Superior temporal gyrus (tissue), 1 donor: ENCODE results near the gene PPP4R2.
"Not testable (repeated sequence)": the region's sequence is repeated elsewhere in the genome, so short reads cannot be mapped to it uniquely, and the experiment has no call there.

Source experiments
- DNase-seq: peaks from one replicate; pipeline ENCODE4 v3.0.0-alpha.2; 2016; ENCODE audit errors: extremely low spot score

The PPP4R2 gene

DNA sequence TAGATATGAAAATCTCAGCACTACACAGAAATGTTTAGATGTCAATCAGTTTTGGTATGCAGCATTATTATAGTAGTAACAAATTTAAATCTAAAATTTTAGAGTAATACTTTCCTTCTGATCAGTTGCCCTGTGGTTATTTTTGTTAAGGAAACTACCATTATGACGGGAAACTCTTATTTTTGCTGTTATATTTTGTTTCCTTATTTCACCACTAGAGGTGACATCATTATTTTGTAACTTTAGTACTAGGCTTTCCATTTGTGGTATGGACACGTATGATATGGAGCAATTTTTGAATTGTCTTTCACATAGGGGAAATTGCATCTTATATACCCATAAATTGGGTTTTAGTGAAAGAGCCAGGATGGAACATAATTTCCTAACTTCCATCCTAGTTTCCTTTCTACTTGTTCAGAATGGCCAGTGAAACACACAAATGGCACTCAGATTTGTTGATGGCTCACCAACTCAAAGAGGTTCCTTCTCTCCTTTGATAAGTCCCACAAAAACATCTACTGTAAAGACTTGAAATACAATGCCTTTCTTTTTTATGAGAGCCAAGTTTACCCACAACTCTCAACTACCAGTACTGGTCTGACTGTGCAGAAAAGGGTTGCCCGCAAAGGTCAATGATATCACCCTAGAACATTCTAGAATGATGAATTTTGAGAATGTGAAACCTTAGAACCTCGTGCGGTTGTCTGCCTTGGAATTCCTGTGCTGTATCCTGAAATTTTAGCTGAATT is 19.4 kb upstream of the PPP4R2 start:
- DNase-seq = no peak

DNA sequence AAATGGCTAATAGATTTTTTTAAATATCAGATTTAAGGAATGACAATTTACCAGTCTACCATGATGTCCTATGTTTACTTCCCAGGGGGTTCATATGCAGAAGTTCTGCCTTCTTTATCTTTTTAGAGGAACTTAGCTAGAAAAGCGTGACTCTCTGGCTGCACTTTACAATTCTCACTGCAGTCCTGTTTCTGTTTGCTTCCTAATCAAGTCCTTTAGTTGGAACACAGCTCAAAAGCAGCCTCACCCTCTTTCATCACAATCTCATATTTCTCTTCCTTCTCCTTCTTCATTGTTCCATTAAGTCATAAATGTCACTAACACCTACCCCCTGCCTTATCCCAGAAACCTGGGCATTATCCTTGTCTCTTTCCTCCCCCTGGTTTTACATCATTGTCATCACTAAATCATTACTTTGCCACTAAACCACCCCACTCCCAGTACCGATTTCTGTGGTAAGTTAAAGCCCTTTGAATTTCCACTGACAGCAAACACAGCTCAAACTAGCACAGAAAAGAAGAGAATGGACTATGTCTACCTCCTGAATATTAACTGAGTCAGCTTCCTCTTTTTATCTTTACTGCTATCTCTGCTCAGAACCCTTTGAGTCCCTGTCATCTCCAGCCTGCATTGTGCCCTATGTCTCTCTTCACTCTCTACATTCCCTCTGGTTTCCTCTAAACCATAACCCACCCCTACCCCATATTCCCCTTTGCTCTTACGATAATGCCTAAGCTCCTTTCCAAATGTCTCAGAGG is 13.8 kb upstream of the PPP4R2 start:
- no peak for DNase-seq

DNA sequence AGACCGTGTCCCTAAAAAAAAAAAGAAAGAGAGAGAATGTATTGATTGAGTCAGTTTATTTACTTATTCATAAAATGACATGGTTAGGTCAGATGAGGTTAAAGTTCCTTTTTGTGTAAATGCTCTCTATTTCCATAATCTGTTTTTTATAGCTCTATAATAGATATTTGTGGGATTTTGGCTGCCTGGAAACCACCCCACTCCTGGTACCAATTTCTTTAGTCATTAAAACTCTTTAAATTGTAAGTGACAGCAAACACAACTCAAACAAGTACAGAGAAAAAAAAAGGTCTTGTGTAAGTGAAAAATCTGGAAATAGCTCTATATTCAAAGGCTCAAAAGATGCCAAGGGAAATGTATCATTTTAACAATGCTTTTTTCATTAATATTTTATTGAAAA is 11.0 kb upstream of the PPP4R2 start:
- no peak for DNase-seq

DNA sequence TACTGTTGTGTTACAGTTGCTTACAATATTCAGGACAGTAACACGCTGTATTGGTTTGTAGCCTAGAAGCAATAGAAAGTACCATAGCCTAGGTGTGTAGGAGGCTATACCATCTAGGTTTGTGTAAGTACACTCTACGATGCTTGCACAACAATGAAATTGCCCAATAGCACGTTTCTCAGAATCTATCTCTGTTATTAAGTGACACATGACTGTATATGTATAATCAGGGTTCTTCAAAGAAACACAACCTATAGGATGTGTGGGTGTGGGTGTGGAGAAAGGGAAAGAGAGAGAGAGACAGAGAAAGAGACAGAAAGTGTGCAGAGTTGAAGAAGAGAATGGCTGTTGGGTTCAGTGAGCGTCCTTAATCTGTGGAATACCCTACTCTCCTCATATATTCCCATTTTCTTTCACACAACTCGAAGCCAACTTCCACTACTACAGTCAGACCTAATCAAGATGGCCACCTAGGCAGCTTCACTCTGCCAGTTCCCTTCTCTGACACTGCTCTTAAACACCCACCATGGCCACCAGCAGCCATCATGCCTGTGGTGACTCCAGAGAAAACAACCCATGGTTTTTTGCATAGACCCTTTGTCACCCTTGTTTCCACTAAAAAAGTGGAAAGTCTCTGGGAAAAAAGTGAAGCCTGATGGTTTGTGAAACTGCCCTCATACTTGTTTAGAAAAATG is 5.8 kb upstream of the PPP4R2 start:
- DNase-seq = no peak

DNA sequence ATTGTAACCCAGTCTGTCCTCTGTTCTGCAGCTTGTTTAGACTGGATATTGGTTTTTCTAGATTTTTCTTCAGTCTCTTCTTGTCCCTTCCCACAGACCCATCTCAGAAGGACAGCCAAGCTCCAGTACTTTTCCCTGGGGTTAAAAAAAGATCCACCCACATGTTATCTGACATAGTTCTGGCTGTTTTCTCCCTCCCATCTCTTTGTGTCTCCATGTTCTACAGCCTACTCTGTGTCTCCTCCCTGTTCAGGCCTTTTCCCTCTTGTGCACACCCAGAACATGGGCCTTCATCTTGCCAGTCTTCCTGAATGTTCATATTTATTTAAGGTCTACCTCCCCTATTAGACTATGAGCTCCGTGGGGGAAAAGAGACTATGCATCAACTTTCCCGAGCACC is 5.1 kb upstream of the PPP4R2 start:
- peak; percentile 54 for DNase-seq

DNA sequence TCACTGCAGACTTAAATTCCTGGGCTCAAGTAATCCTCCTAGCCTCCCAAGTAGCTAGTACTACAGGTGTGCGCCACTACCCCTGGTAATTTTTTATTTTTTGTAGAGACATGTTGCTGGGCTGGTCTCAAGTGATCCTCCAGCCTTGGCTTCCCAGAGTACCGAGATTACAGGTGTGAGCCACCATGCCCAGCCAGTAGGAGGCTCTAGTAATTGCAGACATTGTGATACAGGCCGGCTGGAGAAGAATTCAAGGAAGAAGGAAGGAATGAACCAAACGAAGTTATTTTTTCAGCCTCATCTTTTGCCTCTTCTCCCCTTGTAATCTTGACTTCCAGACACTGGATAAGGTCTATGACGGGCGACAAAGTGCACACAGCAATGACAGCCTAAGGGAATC is 3.2 kb upstream of the PPP4R2 start:
- DNase-seq = no peak

DNA sequence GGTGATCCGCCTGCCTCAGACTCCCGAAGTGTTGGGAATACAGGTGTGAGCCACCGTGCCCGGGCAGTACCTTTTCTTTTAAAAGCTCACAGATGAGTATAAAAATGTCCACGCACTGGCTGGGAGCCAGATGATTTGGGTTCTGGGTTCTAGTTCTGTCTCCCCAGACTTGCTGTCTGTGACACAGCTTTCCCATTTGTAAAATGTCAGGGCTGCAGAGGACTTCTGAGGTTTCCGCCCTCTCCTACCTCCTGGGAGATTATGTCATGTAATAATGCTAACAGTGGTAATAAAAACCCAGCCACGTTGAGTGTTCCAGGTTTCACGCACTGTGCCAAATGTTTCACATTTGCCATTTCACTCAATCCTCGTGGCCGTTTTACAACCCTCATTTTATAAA is 1.3 kb upstream of the PPP4R2 start:
- DNase-seq = no peak

DNA sequence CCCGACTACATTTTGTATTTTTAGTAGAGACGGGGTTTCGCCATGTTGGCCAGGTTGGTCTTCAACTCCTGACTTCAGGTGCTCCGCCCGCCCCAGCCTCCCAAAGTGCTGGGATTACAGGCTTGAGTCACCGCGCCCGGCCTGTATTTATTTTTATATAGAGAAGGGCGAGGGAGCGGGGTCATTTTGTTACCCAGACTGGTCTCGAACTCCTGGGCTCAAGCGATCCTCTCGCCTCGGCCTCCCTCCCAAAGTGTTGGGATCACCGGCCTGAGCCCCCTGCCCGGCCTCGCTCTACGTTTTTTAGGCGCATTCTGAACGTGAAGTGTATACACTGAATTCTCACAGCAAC is 514 bp upstream of the PPP4R2 start:
- DNase-seq = no peak

DNA sequence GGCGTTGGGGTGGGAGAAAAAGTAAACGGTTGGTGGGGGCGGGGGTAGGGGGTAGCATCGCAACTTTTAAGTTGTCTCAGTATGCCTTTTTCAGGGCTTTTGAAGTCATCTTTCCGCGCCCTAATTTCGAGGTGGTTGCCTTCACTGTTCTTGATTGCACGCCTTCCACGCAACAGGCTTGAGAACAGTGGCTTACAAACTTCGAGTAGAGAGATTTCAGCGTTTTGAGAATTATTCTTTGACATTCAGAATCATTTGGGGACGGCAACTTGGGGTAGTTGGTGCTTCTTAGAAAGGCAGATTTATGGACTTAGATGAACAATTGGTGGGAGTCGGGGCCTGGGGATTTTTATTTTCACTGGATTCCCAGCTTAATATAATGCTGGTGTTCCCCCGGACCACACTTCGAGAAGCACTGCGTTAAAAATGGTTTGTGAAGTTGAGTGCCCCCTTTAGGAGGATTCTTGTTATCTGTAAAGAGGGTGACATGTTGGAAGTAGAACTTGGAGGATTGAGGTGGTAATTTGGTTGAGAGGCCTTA is 880 bp downstream of the PPP4R2 start:
- DNase-seq = peak; percentile 82

DNA sequence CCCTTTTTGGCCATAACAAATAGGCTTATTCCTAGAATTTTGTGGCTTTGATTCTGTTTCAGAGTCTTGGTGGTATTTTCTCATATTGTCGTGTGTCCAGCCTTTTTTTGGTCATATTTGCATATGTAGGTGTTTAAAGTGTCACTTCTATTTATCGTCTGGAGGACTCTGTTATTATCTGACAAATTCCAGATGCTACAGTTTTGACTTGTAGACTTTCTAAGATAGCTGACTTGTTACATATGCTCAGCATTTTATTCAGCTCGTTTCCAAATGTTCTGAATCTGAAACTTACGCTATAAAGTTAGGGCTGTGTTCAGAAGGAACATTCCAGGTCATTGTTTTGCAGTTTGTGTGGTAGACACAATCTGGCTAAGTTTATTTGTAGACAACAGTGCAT is 1.9 kb downstream of the PPP4R2 start:
- no peak for DNase-seq

DNA sequence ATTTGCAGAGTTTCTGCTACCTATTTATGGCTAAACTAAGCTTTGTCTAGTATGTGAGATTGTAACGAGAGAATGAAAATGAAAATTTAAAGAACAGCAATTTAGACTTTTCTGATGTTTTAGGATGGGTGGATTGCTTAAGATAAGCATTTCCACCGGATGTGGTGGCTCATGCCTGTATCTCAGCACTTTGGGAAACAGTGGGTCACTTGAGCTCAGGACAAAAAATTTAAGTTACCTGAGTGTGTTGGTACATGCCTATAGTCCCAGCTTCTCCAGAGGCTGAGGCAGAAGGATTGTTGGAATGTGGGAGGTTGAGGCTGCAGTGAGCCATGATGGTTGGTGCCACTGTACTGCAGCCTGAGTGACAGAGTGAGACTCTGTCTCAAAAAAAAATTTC is 3.3 kb downstream of the PPP4R2 start:
- no peak for DNase-seq

DNA sequence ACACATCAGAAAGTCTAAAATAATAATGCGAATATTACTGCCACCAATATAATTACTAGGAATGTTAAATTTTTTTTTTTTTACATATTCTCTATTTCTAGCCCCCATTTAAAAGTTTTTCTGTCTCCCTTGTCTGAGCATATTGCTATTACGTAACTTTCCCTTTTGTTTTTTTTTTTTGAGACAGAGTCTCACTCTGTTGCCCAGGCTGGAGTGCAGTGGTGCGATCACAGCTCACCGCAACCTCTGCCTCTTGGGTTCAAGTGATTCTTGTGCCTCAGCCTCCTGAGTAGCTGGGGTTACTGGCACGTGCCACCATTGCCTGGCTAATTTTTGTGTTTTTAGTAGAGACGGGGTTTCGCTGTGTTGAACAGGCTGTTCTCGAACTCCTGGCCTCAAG is 6.4 kb downstream of the PPP4R2 start:
- not testable (repeated sequence) for DNase-seq

DNA sequence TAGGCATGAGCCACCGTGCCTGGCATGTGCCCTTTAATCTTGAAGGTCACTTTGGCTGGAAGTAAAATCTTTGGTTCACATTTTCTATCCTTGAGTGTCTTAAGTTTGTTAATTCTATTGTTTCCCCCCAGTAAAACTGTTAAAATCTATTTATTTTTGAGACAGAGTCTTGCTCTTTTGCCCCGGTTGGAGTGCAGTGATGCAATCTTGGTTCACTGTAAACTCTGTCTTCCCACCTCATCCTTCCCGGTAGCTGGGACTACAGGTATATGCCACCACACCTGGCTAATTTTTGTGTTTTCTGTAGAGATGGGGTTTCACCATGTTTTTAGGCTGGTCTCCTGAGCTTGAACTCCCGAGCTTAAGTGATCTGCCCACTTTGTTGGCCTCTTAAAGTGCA is 7.7 kb downstream of the PPP4R2 start:
- no peak for DNase-seq

DNA sequence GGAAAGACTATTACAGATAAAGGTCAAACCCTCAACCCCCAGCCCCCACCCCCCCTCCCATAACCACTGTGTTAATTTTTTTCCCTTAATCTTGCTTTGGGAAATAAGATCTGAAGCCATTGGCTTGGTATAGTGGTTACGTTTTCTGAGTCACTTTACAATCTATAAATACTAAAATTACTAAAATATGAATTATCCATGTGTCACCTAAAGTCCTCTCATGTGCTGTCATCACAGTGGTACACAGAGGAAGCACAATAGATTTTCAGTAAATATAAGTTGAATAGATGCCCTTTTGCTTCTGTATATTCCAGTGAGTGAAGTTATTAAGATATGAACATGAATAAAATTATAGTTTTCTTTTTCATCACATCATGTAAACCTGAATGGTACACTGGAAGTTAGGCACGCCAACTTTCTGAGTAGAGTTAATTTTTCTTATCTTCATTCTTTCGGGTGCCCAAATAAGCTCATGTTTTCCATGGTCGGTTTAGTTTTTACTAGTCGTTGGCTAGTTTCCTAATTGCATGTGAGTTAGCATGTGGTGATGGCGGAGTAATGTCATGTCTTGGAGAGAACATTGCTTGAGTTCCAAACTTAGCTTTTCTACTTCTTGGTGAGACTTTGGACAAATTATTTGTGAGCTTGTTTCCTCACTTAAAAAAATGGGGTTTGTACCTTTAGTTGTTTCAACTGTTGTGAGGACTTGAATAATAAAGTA is 11.5 kb downstream of the PPP4R2 start:
- DNase-seq = no peak

DNA sequence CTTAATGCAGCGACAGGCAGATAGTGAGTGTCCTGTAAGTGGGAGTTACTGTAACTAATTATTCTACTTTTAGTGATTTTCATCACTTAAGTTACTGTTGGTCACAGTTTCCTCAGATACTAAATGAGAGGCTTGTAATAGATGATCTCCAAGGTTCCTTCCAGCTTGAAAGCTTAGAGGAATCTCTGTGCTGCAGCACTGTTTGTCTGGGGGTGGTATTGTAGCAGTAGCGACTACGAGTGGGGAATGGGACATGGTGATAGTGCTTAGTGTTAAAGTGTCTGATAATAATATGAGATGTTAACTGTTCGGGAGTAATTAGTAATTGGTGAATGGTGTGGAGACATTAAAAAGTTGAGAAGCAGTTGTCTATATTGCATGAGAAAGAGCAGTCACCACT is 12.4 kb downstream of the PPP4R2 start:
- no peak for DNase-seq

DNA sequence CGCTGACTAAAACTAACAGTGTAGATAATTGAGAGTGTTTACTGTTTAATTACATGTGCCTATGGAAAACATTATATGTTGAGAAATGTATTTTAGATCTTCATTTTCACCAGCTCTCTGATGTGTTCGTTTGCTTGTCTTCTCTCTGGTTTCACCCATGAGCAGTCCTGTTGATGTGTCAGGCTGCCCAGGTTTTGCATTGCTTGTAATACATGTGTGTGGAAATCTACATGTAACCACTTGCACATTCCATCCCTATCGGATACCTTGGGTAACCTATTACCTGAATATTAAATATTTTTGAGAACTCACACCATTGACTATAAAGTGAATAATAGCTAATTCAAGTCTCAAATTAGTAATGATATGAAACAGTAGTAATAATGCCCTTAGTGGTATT is 13.1 kb downstream of the PPP4R2 start:
- no peak for DNase-seq

DNA sequence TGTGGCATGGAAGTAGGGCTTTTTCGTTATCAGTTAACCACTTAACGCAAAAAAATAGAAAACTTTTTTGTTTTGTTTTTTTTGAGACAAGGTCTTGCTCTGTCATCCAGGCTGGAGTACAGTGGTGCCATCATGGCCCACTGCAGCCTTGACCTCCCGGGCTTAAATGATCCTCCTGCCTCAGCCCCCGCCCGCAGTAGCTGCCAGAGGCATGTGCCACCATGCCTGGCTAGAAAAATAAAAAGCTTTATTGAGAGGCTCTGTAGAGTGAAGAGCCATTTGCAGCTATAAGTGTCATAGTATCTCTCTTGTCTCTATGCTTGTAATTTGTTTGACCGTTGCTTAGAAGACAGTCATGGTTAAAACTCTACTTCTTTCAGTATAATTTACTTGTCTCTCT is 13.5 kb downstream of the PPP4R2 start:
- no peak for DNase-seq

DNA sequence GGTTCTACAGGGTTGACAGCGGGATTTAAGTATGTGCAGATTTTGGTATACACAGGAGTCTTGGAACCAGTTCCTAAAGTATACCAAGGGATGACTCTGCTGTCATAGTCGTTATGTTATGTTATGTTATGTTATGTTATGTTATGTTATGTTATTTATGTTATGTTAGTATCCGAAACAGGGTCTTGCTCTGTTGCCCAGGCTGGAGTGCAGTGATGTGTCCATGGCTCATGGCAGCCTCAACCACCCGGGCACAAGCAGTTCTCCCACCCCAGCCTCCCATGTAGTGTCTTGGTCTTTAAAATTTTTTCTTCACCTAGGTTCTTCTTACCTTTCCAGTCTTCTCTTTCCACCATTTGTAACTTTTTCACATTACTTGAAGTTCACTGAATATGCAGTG is 21.7 kb downstream of the PPP4R2 start:
- DNase-seq = no peak

DNA sequence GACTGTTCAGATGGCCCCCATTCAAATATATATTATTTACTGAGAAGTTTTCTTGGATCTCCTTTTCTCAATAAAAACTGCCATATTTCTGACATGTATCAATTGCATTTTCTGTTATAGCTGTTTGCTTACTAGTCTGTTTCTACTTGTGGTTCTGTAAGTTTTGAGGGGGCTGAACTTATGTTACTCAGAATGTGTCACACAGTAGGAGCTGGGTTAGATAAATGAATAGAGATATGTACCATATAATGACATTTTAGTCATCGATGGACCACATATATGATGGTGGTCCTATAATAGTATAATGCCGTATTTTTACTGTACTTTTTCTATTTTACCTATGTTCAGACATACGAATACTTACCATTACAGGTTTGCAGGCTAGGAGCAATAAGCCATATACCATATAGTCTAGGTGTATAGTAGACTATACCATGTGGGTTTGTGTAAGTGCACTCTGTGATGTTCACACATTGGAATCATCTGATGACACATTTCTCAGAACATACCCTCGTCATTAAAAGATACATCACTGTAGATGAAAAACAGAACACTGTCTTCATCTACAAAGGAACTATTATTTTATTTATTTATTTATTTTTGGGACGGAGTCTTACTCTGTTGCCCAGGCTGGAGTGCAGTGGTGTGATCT is 22.3 kb downstream of the PPP4R2 start:
- DNase-seq = no peak

DNA sequence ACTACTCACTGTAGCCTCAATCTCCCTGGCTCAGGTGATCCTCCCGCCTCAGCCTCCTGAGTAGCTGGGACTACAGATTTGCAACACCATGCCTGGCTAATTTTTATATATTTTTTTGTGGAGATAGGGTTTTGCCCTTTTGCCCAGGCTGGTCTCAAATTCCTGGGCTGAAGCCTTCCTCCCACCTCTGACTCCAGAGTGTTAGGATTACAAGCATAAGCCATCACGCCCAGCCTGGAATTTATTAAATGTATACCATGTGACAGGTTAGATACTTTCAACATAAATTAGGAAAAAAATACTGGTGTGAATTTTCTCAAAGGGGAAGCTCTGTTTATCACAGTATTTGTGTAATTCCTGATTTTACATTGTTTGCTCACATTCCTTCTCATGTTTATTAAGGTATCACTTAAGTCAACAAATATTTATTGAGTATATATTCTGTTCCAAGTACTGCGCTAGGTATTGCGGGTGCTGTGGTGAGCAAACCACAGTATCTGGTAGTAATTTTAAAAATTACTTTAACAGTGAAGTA is 24.8 kb downstream of the PPP4R2 start:
- no peak for DNase-seq

DNA sequence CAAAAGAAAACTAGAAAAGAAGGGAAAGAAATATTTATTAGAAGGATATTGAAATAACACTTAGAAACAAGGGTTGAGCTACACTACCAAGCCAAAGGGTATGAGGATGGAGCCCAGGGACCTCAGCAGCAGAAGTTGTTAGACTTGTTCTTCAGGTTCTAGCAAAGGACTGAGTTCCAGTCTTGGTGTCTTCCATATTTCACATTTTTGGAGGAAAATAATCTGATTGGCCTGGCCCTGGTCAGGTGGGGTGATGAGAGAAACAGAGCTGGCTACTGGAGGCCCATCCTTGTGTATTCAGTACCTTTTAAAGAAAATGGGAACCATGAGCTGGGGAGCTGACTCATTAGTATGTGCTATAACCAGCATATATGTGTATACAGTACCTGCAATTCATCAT is 28.2 kb downstream of the PPP4R2 start:
- DNase-seq = no peak
